Uterus (tissue), 2 donors: Measurements from ENCODE around the gene DPP10.

ENCODE experiments used
- POLR2A ChIP-seq, 2 donors: fragments of 450-650 bp; IDR thresholded peaks; one replicate each; pipeline ENCODE4 v1.6.1; 2016; ENCODE audit warnings: antibody characterized with exemption in 2 of 2, mild to moderate bottlenecking in 1 of 2, moderate library complexity in 1 of 2
- TF ChIP-seq, protein P1 (sequence below), 4 experiments: fragments of 200-600 bp in 2 of 4; fragments of 450-650 bp in 2 of 4; sonication (generic) in 2 of 4; IDR thresholded peaks; one replicate each; pipeline ENCODE4 v1.5.1; 2016 to 2019; ENCODE audit warnings: antibody characterized with exemption in 4 of 4, mild to moderate bottlenecking in 2 of 4, moderate library complexity in 1 of 4

DNA sequence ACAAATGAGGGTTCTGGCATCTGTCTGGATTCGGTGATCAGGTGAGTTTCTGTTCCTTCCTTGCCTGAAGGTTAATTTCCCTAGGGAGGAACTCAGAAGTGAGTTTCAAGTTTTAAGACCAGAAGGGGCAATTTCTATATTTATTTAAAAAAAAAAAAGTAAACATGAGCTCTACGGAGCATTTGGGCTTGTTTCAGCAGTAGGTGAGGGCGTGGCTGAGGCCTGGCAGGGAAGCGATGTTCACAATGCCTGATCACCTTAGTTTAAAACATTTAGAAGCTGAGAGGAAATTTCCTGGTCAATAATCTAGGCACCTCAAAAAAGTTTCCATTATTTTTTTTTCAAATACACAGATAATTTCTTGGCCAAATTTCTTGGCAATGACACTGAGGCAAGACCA, 629.1 kb downstream of the DPP10 start:
- TF ChIP-seq, protein P1, sequence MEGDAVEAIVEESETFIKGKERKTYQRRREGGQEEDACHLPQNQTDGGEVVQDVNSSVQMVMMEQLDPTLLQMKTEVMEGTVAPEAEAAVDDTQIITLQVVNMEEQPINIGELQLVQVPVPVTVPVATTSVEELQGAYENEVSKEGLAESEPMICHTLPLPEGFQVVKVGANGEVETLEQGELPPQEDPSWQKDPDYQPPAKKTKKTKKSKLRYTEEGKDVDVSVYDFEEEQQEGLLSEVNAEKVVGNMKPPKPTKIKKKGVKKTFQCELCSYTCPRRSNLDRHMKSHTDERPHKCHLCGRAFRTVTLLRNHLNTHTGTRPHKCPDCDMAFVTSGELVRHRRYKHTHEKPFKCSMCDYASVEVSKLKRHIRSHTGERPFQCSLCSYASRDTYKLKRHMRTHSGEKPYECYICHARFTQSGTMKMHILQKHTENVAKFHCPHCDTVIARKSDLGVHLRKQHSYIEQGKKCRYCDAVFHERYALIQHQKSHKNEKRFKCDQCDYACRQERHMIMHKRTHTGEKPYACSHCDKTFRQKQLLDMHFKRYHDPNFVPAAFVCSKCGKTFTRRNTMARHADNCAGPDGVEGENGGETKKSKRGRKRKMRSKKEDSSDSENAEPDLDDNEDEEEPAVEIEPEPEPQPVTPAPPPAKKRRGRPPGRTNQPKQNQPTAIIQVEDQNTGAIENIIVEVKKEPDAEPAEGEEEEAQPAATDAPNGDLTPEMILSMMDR (IDR thresholded peaks at IDR 0.05), result no peak
- no peak for TF ChIP-seq POLR2A (IDR thresholded peaks at IDR 0.05)
